ENCODE measurements around the gene OR10A7.
"Not testable (repeated sequence)": the region's sequence is repeated elsewhere in the genome, so short reads cannot be mapped to it uniquely, and the experiment has no call there.

OR10A7 gene

GRCh38 chr12:55220725-55221124 lies at the start of gene OR10A7:
Gene OR10A7 (plus strand): TSS chr12:55221025. CDS start chr12:55221025, 0 bp downstream.
- Histone ChIP-seq H4K20me1 (ENCODE audit: insufficient read depth, low read length) (no peaks in the 10 kb centered on the region), H3F3A (ENCODE audit: insufficient read depth, low read length) (no peaks in the 10 kb centered on the region), H3K9me2 (replicated peaks; ENCODE audit: insufficient read depth, low read length) (no peaks in the 10 kb centered on the region), H2AFZ (ENCODE audit: low read length) (no peak within 1 kb of the TSS), H3K36me3 (replicated peaks; ENCODE audit: insufficient read depth, low read length) (no peaks in the 10 kb centered on the region), H3K4me3 (ENCODE audit: low read length) (no peak within 1 kb of the TSS), H3K79me2 (ENCODE audit: low read length) (no peaks in the 10 kb centered on the region), H3K4me2 (ENCODE audit: low read depth, low read length) (no peak within 1 kb of the TSS), H3K9ac (ENCODE audit: low read length) (no peak within 1 kb of the TSS), H3K27me3 (replicated peaks; ENCODE audit: insufficient read depth, low read length) (no peaks in the 10 kb centered on the region), H3K27ac (ENCODE audit: low read length) (no peak within 1 kb of the TSS), H3K9me3 (replicated peaks; ENCODE audit: insufficient read depth, low read length) (no peaks in the 10 kb centered on the region), H3K4me1 (ENCODE audit: low read length) (no peaks in the 10 kb centered on the region)
- DNase-seq: no peak
- TF ChIP-seq EZH2phosphoT487 (IDR thresholded peaks at IDR 0.05; ENCODE audit: low read length) (no peak), EZH2 (optimal IDR thresholded peaks at IDR 0.05; ENCODE audit: low read depth, low read length) (no peak), CTCF (IDR thresholded peaks at IDR 0.05; ENCODE audit: low read length) (no peak)

GRCh38 chr12:55171445-55171844 lies 49.4 kb upstream of the OR10A7 start:
- no peak overlapping the region for H2AFZ ChIP-seq (ENCODE audit: low read length)
- no peak overlapping the region for H3K4me2 ChIP-seq (ENCODE audit: low read depth, low read length)
- no peaks in the 10 kb centered on the region for H3K36me3 ChIP-seq (replicated peaks; ENCODE audit: insufficient read depth, low read length)
- no peaks in the 10 kb centered on the region for H3F3A ChIP-seq (ENCODE audit: insufficient read depth, low read length)
- no peak overlapping the region for H3K9ac ChIP-seq (ENCODE audit: low read length)
- no peak for DNase-seq
- H3K4me1 ChIP-seq (ENCODE audit: low read length): no peaks in the 10 kb centered on the region
- no peak overlapping the region for H3K27ac ChIP-seq (ENCODE audit: low read length)
- no peak overlapping the region for H3K4me3 ChIP-seq (ENCODE audit: low read length)
- H4K20me1 ChIP-seq (ENCODE audit: insufficient read depth, low read length): no peaks in the 10 kb centered on the region
- H3K27me3 ChIP-seq (replicated peaks; ENCODE audit: insufficient read depth, low read length): no peaks in the 10 kb centered on the region
- H3K9me3 ChIP-seq (replicated peaks; ENCODE audit: insufficient read depth, low read length): no peaks in the 10 kb centered on the region; the same call in 1 of the 2 replicates
- H3K9me2 ChIP-seq (replicated peaks; ENCODE audit: insufficient read depth, low read length): no peaks in the 10 kb centered on the region
- no peaks in the 10 kb centered on the region for H3K79me2 ChIP-seq (ENCODE audit: low read length)
- TF ChIP-seq EZH2 (optimal IDR thresholded peaks at IDR 0.05; ENCODE audit: low read depth, low read length) (no peak), CTCF (IDR thresholded peaks at IDR 0.05; ENCODE audit: low read length) (no peak), EZH2phosphoT487 (IDR thresholded peaks at IDR 0.05; ENCODE audit: low read length) (no peak)

- not testable (repeated sequence) for DNase-seq; H3K4me2 ChIP-seq (ENCODE audit: low read depth, low read length)
These were observed 49.0 kb upstream of the OR10A7 start for GRCh38 chr12:55171846-55172245.

GRCh38 chr12:55172686-55173085 lies 48.1 kb upstream of the OR10A7 start:
- Histone ChIP-seq H2AFZ (ENCODE audit: low read length) (no peak overlapping the region), H3K36me3 (replicated peaks; ENCODE audit: insufficient read depth, low read length) (no peaks in the 10 kb centered on the region), H3F3A (ENCODE audit: insufficient read depth, low read length) (no peaks in the 10 kb centered on the region), H3K4me1 (ENCODE audit: low read length) (no peaks in the 10 kb centered on the region), H3K4me2 (ENCODE audit: low read depth, low read length) (no peak overlapping the region), H3K79me2 (ENCODE audit: low read length) (no peaks in the 10 kb centered on the region), H4K20me1 (ENCODE audit: insufficient read depth, low read length) (no peaks in the 10 kb centered on the region), H3K4me3 (ENCODE audit: low read length) (no peak overlapping the region), H3K27ac (ENCODE audit: low read length) (no peak overlapping the region), H3K27me3 (replicated peaks; ENCODE audit: insufficient read depth, low read length) (no peaks in the 10 kb centered on the region), H3K9ac (ENCODE audit: low read length) (no peak overlapping the region), H3K9me3 (replicated peaks; ENCODE audit: insufficient read depth, low read length) (no peaks in the 10 kb centered on the region; the same call in 1 of the 2 replicates), H3K9me2 (replicated peaks; ENCODE audit: insufficient read depth, low read length) (no peaks in the 10 kb centered on the region)
- TF ChIP-seq EZH2 (optimal IDR thresholded peaks at IDR 0.05; ENCODE audit: low read depth, low read length): no peak
- no peak for TF ChIP-seq CTCF (IDR thresholded peaks at IDR 0.05; ENCODE audit: low read length)
- TF ChIP-seq EZH2phosphoT487 (IDR thresholded peaks at IDR 0.05; ENCODE audit: low read length): no peak
- DNase-seq: no peak

More at GRCh38 chr12:55171846-55172245, 49.0 kb upstream of the OR10A7 start:
- H3K27me3 ChIP-seq (replicated peaks; ENCODE audit: insufficient read depth, low read length); H3K79me2 ChIP-seq (ENCODE audit: low read length); H3K9me3 ChIP-seq (replicated peaks; ENCODE audit: insufficient read depth, low read length); H3K9me2 ChIP-seq (replicated peaks; ENCODE audit: insufficient read depth, low read length); H3K27ac ChIP-seq (ENCODE audit: low read length); H3K9ac ChIP-seq (ENCODE audit: low read length); H4K20me1 ChIP-seq (ENCODE audit: insufficient read depth, low read length); H3F3A ChIP-seq (ENCODE audit: insufficient read depth, low read length); H3K36me3 ChIP-seq (replicated peaks; ENCODE audit: insufficient read depth, low read length); H2AFZ ChIP-seq (ENCODE audit: low read length); H3K4me1 ChIP-seq (ENCODE audit: low read length); H3K4me3 ChIP-seq (ENCODE audit: low read length): not testable (repeated sequence)

All from MM.1S (cell line).